Measurements from ENCODE around the gene HCN2.

GRCh38 chr19:656751-657559 lies 67.3 kb downstream of the HCN2 start:
- TF ChIP-seq CTCF (IDR thresholded peaks at IDR 0.05) (no peak), POLR2A (IDR thresholded peaks at IDR 0.05) (no peak)

All from body of pancreas (tissue), 4 donors.